Testis (tissue), 3 donors: ENCODE results near the gene FLYWCH1. TPM values are rescaled to one million over a fixed set of nuclear protein-coding genes. Genes with fewer than 3 reads are reported as not detected.
A peak's percentile ranks its signal among the peaks of the same experiment; 100 is the strongest.
"Not testable (repeated sequence)": the region's sequence is repeated elsewhere in the genome, so short reads cannot be mapped to it uniquely, and the experiment has no call there.

Experiments used
- DNase-seq: peaks from one replicate; pipeline ENCODE4 v3.0.0-alpha.2; 2019
- H3K27ac ChIP-seq, 2 donors: fragments of 200-600 bp; sonication (generic); one replicate each; pipeline ENCODE4 v1.5.1; 2019
- H3K27me3 ChIP-seq: fragments of 200-600 bp; sonication (generic); one replicate; pipeline ENCODE4 v1.5.1; 2019
- H3K36me3 ChIP-seq: fragments of 200-600 bp; sonication (generic); one replicate; pipeline ENCODE4 v1.5.1; 2017; ENCODE audit warnings: low read depth; ENCODE audit errors: missing control alignments
- H3K4me1 ChIP-seq: fragments of 200-600 bp; sonication (generic); one replicate; pipeline ENCODE4 v1.5.1; 2019
- H3K4me3 ChIP-seq, 2 donors: fragments of 200-600 bp; sonication (generic); one replicate each; pipeline ENCODE4 v1.5.1; 2017 to 2019
- H3K9me3 ChIP-seq: fragments of 200-600 bp; sonication (generic); one replicate; pipeline ENCODE4 v1.5.1; 2017
- POLR2A ChIP-seq: fragments of 450-650 bp; IDR thresholded peaks from one replicate; pipeline ENCODE4 v1.6.1; 2017; ENCODE audit warnings: antibody characterized with exemption, mild to moderate bottlenecking, moderate library complexity
- WGBS, 2 donors: methylation state at CpG; one replicate each; pipeline ENCODE4 v1.1.5; 2018; 5-methylcytosine and 5-hydroxymethylcytosine counted together
- intact Hi-C: fragments of 100-400 bp; cut with DNase I; formaldehyde crosslinking; loops from one replicate; pipeline ENCODE4 v1.15.1; 2023; ENCODE audit warnings: low total_unique reads
- polyA plus RNA-seq: library from polyadenylated mRNA; stranded (reverse); fragments of 350-450 nt; fragmentation: Illumina TruSeq; extraction: RNeasy Lipid Tissue Mini Kit (QIAGEN cat#74804); gene quantifications from one replicate; pipeline ENCODE4 v1.2.3, GENCODE V29; 2014; ENCODE audit warnings: low read depth, low replicate concordance; ENCODE audit not compliant: insufficient read depth
- total RNA-seq, 2 donors: library from RNA; depleted of rRNA; stranded (reverse); fragments of >200 nt; gene quantifications; one replicate each; pipeline ENCODE4 v1.2.3, GENCODE V29; 2016
- TF ChIP-seq, protein P1 (sequence below), 3 experiments: fragments of 450-650 bp in 2 of 3; fragments of 200-600 bp in 1 of 3; sonication (generic) in 1 of 3; IDR thresholded peaks; one replicate each; pipeline ENCODE4 v1.5.1; 2016 to 2019; ENCODE audit warnings: antibody characterized with exemption in 3 of 3, mild to moderate bottlenecking in 2 of 3, moderate library complexity in 1 of 3

The FLYWCH1 gene
- total and polyA plus RNA-seq, 3 donors from 2014 or later: 12.5 to 31.0 (median 26.7) TPM

DNA sequence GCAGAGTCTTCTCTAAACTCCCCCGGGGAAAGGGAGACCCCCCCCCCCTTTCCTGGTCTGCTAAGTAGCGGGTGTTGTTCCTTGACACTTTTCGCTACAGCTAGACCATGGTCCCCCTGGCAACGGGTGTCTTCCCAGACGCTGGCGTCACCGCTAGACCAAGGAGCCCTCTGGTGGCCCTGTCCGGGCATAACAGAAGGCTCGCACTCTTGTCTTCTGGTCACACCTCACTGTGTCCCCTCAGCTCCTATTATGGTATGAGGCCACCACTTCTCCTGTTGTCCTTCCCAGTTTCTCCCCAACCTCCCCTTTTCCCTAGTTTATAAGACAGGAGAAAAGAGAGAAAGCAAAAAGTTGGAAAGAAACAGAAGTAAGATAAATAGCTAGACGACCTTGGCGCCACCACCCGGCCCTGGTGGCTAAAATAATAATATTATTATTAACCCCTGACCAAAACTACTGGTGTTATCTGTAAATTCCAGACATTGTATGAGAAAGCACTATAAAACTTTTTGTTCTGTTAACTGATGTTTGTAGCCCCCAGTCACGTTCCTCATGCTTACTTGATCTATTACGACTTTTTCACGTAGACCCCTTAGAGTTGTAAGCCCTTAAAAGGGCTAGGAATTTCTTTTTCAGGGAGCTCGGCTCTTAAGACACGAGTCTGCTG lies 4.5 kb upstream of the FLYWCH1 start:
- peak; percentile 80 for DNase-seq
- intact Hi-C loops, H3K27me3 ChIP-seq, H3K4me3 ChIP-seq, H3K27ac ChIP-seq, H3K9me3 ChIP-seq, H3K36me3 ChIP-seq: not testable (repeated sequence)
- WGBS, 2 donors: 5 to 9% methylated on average over 14 to 17 of the region's 17 CpGs
- TF ChIP-seq, protein P1, sequence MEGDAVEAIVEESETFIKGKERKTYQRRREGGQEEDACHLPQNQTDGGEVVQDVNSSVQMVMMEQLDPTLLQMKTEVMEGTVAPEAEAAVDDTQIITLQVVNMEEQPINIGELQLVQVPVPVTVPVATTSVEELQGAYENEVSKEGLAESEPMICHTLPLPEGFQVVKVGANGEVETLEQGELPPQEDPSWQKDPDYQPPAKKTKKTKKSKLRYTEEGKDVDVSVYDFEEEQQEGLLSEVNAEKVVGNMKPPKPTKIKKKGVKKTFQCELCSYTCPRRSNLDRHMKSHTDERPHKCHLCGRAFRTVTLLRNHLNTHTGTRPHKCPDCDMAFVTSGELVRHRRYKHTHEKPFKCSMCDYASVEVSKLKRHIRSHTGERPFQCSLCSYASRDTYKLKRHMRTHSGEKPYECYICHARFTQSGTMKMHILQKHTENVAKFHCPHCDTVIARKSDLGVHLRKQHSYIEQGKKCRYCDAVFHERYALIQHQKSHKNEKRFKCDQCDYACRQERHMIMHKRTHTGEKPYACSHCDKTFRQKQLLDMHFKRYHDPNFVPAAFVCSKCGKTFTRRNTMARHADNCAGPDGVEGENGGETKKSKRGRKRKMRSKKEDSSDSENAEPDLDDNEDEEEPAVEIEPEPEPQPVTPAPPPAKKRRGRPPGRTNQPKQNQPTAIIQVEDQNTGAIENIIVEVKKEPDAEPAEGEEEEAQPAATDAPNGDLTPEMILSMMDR (IDR thresholded peaks at IDR 0.05): peak; percentile 46 to 74 (median 72)
- peaks cover 14% of the 10 kb centered on the region for H3K4me1 ChIP-seq

- Histone ChIP-seq H3K4me3 (peak overlapping the region in 1 of 2 donors; percentile 83), H3K27me3 (no peaks in the 10 kb centered on the region), H3K9me3 (no peaks in the 10 kb centered on the region), H3K4me1 (peaks cover 13% of the 10 kb centered on the region), H3K27ac (no peak overlapping the region), H3K36me3 (no peaks in the 10 kb centered on the region)
- TF ChIP-seq, protein P1 (IDR thresholded peaks at IDR 0.05): no peak
- no peak for TF ChIP-seq POLR2A
- intact Hi-C loops: no loop called here
- DNase-seq: no peak
- WGBS, 2 donors: 54 to 55% methylated on average over 5 of the region's 5 CpGs
Measured at GRCh38 chr16:2910441-2910969, 1.2 kb upstream of the FLYWCH1 start.

DNA sequence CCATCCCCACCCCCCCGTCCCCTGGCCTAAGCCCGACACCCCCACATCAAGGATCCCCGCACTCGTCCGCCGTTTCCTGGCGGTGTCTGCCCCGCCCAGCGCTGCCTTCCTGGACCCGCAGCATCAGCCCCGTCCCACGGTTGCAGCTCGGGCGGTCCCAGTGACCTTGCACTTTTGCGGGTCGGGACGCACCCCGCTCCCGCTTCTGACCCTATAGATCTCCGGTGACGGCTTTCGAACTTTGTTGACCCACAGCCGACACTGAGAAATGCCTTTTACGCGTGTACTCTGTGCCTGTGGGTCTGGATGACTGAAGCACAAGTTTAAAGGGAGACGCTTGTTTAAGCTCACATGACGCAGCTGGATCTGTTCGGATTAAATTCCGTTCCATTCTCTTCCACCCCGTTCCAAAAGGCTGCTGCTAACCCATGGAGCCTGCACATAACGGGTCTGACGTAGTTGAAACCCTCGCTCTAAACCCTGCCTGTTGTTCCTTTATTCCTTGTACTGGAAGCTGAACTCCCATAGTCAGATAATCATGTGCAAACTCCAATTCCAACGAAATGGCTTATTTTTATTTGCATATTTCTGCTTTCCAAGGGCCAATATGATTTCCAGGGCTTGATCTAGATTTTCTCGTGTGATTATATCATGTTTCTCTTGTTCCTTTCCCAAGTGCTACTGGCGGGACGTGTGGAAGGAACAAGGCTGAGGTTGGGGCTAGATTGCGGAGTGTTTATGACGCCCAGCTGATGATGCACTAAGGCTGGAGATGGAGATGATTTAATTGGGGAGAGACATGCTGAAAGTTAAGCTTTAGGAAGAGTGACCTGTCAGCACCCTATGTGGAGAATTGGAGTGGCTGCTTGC lies 834 bp downstream of the FLYWCH1 start:
- WGBS, 2 donors: 3 to 7% methylated on average over 14 to 33 of the region's 39 CpGs
- no peak for TF ChIP-seq POLR2A
- TF ChIP-seq, protein P1 (IDR thresholded peaks at IDR 0.05): no peak
- Histone ChIP-seq H3K36me3 (no peaks in the 10 kb centered on the region), H3K4me3 (peak overlapping the region; percentile 74 to 83), H3K4me1 (peaks cover 7% of the 10 kb centered on the region), H3K27ac (peak overlapping the region; percentile 72 to 76), H3K9me3 (no peaks in the 10 kb centered on the region), H3K27me3 (no peaks in the 10 kb centered on the region)
- DNase-seq: no peak
- intact Hi-C loops: no loop called here

DNA sequence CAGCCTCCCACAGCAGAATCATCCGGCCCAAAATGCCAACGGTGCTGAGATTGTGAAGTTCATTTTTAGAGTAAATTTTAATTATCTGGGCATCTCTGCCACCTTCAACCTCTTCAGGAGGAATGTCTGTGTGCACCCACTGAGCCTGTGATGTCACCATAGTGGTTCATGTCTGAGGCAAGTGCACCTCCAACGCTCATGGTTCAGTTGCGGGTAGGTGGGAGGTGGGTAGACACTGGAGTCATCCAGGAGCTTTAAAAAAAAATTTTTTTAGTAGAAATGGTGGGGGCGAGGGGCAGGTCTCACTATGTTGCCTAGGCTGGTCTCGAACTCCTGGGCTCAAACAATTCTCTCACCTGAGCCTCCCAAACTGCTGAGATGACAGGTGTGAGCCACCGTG lies 1.9 kb downstream of the FLYWCH1 start:
- TF ChIP-seq, protein P1 (IDR thresholded peaks at IDR 0.05): no peak
- TF ChIP-seq POLR2A: no peak
- Histone ChIP-seq H3K36me3 (no peaks in the 10 kb centered on the region), H3K4me1 (peaks cover 7% of the 10 kb centered on the region), H3K9me3 (no peaks in the 10 kb centered on the region), H3K4me3 (no peak overlapping the region), H3K27ac (no peak overlapping the region), H3K27me3 (no peaks in the 10 kb centered on the region)
- 86 to 88% methylated on average over 7 of the region's 7 CpGs for WGBS, 2 donors
- no peak for DNase-seq
- intact Hi-C loops: no loop called here
